Measurements from ENCODE around the gene FTO.

Gene FTO

DNA sequence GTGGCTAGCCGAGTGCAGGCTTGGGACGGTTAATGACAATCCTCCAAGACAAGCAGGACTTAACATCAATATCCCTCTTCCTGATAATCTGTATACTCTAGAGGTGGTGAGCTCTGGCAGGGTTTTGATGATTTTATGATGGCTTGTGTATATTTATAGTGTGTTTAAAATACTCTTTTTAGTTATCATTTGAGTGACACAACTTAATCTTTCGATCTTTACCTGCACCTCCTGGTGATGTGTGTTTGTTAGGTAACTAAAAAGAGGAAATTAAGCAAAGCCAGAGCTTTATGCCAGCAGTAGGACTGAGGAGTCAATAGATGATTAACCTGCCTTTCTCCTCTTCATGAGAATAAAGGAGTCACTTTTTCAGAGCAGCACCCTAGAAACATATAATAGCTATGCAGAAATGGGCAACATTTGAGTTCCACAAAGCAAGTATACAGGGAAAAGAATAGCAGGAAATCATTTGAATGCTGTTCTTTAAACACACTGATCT is 372.1 kb downstream of the FTO start:
- H2AFZ ChIP-seq: no peak overlapping the region

DNA sequence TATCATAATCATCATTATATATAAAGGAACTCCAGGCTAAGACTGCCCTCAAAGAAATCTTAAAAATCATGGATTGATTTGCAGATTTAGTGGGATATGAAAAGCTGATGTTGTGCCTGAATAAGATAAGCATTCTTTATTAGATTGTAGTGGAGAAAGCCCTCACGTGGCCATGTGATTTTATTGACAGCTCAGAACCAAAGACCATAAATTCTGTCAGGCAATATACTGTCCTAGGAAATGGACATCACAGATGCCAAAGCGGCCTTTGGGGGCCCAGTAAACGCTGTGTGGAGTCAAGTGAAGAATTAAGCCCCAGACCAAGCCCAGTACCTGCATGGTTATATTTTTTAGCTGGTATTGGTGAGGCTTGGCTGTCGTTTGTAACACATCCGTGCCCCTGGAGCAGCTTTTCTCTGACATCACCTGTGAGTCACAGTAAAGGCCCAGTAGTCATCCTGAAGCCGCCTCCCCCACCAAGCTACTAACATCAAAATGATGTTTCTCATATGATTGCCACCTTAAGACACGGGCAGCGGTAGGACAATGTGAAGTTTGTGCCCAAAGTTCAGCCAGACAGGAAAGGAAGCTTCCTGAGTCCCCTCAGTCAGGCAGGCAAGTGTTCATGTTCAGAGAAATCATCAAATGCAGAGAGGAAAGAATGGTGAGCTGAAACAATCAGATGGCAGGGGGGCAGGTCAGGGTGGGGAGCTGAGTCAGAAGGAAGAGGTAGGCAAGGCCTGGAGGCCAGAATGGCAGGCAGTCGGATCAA is 373.3 kb downstream of the FTO start:
- no peaks in the 10 kb centered on the region for H3K27me3 ChIP-seq (ENCODE audit: control insufficient read depth, insufficient read depth, low read length)

More for the DNA sequence above, 372.1 kb downstream of the FTO start:
- Histone ChIP-seq H3K27ac (no peak overlapping the region), H3K9me3 (ENCODE audit: control insufficient read depth, low read length) (no peaks in the 10 kb centered on the region), H3K27me3 (ENCODE audit: control insufficient read depth, insufficient read depth, low read length) (no peaks in the 10 kb centered on the region), H3K4me1 (no peaks in the 10 kb centered on the region), H3K4me3 (ENCODE audit: low read depth, low read length) (no peak overlapping the region), H3K79me2 (no peaks in the 10 kb centered on the region), H3K36me3 (ENCODE audit: control insufficient read depth, insufficient read depth, low read length) (no peaks in the 10 kb centered on the region), H3K9ac (no peak overlapping the region), H3K4me2 (ENCODE audit: low read length) (no peak overlapping the region)
- TF ChIP-seq, protein P1, sequence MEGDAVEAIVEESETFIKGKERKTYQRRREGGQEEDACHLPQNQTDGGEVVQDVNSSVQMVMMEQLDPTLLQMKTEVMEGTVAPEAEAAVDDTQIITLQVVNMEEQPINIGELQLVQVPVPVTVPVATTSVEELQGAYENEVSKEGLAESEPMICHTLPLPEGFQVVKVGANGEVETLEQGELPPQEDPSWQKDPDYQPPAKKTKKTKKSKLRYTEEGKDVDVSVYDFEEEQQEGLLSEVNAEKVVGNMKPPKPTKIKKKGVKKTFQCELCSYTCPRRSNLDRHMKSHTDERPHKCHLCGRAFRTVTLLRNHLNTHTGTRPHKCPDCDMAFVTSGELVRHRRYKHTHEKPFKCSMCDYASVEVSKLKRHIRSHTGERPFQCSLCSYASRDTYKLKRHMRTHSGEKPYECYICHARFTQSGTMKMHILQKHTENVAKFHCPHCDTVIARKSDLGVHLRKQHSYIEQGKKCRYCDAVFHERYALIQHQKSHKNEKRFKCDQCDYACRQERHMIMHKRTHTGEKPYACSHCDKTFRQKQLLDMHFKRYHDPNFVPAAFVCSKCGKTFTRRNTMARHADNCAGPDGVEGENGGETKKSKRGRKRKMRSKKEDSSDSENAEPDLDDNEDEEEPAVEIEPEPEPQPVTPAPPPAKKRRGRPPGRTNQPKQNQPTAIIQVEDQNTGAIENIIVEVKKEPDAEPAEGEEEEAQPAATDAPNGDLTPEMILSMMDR (IDR thresholded peaks at IDR 0.05): no peak

DNA sequence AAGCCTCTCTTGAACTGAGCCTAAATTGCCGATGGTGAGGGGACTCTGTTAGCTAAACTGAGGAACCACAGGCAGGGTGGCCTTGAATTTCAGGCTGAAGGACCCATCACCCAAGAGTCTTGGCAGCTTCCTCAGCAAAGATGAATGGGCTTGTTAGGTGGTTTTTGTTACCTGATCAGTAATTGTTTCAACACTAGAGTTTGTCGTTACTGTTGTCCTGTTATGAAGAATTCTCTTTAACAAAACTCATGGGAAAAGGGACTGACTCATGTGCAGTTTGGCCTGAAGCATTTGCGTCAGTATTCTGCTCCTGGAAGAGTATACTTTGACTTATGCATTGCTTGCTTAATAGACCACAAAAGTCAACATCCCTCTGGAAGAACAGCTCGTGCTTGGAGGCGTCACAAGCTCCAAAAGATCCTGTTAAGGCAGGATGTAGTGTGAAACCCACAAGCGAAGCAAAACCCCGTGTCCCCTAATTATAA is 376.6 kb downstream of the FTO start:
- H3K27ac ChIP-seq: no peak overlapping the region
- H3K4me2 ChIP-seq (ENCODE audit: low read length): no peak overlapping the region
- TF ChIP-seq, protein P1 (IDR thresholded peaks at IDR 0.05): no peak

More for the DNA sequence above, 373.3 kb downstream of the FTO start:
- no peaks in the 10 kb centered on the region for H3K79me2 ChIP-seq
- H3K9ac ChIP-seq: no peak overlapping the region
- TF ChIP-seq, protein P1 (IDR thresholded peaks at IDR 0.05): no peak
- no peak overlapping the region for H2AFZ ChIP-seq
- H3K4me2 ChIP-seq (ENCODE audit: low read length): no peak overlapping the region
- no peaks in the 10 kb centered on the region for H3K9me3 ChIP-seq (ENCODE audit: control insufficient read depth, low read length)
- no peaks in the 10 kb centered on the region for H3K4me1 ChIP-seq
- no peaks in the 10 kb centered on the region for H3K36me3 ChIP-seq (ENCODE audit: control insufficient read depth, insufficient read depth, low read length)
- H3K4me3 ChIP-seq (ENCODE audit: low read depth, low read length): no peak overlapping the region
- no peak overlapping the region for H3K27ac ChIP-seq

DNA sequence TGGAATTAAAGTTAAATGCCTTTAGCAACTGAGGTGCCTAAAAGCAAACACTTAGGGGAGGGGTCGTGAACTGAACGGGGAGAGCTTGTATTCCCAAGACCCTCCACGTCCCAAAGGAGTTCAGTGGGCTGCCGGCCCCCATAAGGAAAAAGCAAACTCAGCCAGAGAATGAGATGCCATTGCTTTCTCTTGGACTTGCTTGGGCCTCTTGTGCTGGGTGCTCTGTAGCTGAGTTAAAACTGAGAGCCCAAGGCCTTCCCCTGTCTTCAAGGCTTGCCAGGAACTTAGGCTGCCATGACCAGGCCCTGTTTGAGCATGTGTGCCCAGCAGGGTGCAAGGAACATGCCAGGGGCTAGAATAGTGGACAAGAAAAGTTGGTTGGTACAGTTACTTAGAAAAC is 382.8 kb downstream of the FTO start:
- TF ChIP-seq, protein P1 (IDR thresholded peaks at IDR 0.05): no peak
- Histone ChIP-seq H2AFZ (no peak overlapping the region), H3K79me2 (no peaks in the 10 kb centered on the region), H3K9ac (no peak overlapping the region), H3K4me3 (ENCODE audit: low read depth, low read length) (no peak overlapping the region), H3K27me3 (ENCODE audit: control insufficient read depth, insufficient read depth, low read length) (no peaks in the 10 kb centered on the region), H3K4me2 (ENCODE audit: low read length) (no peak overlapping the region), H3K4me1 (no peaks in the 10 kb centered on the region), H3K36me3 (ENCODE audit: control insufficient read depth, insufficient read depth, low read length) (no peaks in the 10 kb centered on the region), H3K27ac (no peak overlapping the region), H3K9me3 (ENCODE audit: control insufficient read depth, low read length) (no peaks in the 10 kb centered on the region)

More for the DNA sequence above, 376.6 kb downstream of the FTO start:
- H2AFZ ChIP-seq: no peak overlapping the region
- no peaks in the 10 kb centered on the region for H3K36me3 ChIP-seq (ENCODE audit: control insufficient read depth, insufficient read depth, low read length)
- no peak overlapping the region for H3K4me3 ChIP-seq (ENCODE audit: low read depth, low read length)
- no peak overlapping the region for H3K9ac ChIP-seq
- H3K27me3 ChIP-seq (ENCODE audit: control insufficient read depth, insufficient read depth, low read length): no peaks in the 10 kb centered on the region
- no peaks in the 10 kb centered on the region for H3K4me1 ChIP-seq
- no peaks in the 10 kb centered on the region for H3K79me2 ChIP-seq
- H3K9me3 ChIP-seq (ENCODE audit: control insufficient read depth, low read length): no peaks in the 10 kb centered on the region

All from parathyroid adenoma (tissue), 2 donors.